CD4-positive, alpha-beta T cell treated with Interferon gamma for 1 hour (primary cell): ENCODE results near the gene HMGN3.

Source experiments
- DNase-seq: peaks from one replicate; pipeline ENCODE4 v3.0.0-alpha.2; 2020

Gene HMGN3

DNA sequence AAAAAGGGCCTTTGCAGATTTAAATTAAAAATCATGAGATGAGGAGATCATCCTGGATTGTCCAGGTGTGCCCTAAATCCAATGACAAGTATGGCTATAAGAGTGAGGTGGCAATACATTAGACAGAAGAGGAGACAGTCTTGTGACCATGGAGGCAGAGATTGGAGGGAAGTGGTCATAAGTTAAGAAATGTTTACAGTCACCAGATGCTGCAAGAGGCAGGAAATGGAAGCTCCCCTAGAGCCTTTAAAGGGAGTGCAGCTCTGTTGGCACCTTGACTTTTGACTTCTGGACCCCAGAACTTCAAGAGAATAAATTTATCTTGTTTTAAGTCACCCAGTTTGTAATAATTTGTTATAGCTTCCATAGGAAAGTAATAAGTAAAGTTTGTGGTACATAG lies 61.1 kb downstream of the HMGN3 start:
- no peak for DNase-seq

- no peak for DNase-seq
These were observed 63.5 kb downstream of the HMGN3 start for GRCh38 chr6:79170959-79171358.

DNA sequence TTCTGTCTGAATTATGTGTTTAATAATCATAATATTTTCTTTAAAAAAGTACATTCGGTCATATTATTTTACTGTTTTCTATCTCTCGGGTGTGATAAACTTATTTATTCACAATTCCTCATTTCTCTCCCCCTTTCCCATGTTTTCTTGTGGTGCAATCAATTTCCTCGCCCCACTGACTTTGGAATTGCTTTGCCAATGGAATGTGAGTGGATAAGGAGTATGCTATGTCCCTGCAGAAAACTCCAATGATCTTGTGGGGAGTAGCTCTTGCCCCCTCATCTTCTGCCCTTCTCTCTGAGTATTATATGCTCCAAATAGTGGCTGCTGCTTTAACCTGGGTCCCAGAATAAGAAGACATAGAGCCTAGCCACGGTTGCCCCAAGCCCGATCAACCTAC lies 64.1 kb downstream of the HMGN3 start:
- no peak for DNase-seq

GRCh38 chr6:79168695-79168980 lies 65.8 kb downstream of the HMGN3 start:
- no peak for DNase-seq

DNA sequence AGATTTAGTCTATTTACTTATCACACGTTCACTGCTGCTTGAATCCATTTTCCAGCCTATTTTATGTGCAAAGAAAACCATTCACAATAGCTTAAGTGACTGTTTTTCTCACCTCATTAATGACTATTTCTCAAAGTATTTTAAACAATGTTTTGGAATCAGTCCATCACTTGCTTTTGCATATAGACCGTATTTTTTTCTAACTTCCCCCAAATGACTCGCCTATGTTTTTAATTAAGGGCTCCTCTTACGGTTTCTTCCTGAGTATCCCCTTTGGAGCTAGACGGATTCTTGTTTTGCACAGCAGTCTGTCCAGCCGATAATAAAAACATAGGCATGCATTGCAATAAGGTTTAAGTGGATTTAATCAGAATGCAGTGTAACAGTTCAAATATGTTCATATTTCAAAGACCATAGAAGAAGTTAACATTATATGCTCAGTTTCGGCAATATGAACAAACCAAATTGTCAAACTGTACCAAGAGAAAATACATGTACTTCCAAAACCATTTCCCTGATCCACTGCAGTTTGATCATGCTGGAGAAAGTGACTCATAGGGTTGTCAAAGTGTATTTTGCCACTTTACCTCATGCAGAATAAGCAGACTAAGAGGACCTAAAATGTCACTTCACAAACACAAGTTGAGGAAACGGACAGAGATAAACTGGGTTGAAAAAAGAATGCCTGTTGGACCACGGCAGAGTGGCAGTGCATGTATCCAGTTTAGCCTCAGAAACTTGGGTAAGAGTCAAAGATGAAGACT lies 66.4 kb downstream of the HMGN3 start:
- DNase-seq = no peak

DNA sequence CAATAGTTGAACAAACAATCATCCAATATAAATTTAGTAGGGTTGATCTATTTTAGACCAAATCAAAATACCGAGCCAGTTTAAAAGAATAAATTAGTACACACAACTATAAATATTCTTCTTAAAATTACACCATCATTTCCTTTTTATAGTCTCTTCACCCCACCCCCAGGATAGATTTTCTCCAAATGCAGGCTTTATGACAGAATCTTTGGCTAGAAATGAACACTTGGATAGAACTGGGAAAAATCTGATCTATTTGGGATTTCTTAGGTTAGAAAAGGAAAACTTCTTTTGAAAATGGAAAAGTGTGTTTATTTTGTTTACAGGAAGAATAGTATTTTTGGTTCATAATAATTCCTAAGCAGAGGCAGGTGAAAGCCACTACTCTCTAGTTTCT lies 74.6 kb downstream of the HMGN3 start:
- DNase-seq = no peak

DNA sequence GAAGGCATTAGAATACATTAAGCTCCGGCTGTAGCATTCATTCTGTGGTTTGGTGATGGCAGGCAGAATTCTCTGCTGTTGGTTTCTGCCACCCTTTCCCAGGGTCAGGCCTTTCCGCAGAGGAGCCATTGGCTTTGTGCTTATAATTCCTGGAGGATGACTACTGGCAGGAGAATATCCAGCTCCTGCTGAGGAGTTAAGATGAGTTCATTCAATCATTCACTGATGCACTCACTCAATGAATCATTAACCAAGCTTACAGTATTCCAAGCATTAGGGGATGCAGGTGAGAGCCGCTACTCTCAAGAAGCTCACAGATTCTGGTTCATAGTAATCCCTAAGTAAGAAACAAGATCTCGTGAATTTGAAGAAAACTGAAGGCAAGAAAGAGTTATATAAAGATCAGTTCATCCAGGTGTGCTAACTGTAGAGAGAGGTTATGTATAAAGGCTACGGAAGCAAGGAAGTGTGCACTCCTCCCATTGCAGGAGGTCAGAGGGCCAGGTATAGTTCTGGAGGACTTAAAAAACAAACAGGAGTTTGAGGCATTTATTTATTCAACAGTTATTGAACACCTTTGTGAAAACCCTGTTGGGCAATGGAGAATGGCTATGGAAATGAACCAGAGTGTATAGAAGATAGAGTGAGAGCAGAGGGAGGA lies 75.5 kb downstream of the HMGN3 start:
- DNase-seq = no peak

DNA sequence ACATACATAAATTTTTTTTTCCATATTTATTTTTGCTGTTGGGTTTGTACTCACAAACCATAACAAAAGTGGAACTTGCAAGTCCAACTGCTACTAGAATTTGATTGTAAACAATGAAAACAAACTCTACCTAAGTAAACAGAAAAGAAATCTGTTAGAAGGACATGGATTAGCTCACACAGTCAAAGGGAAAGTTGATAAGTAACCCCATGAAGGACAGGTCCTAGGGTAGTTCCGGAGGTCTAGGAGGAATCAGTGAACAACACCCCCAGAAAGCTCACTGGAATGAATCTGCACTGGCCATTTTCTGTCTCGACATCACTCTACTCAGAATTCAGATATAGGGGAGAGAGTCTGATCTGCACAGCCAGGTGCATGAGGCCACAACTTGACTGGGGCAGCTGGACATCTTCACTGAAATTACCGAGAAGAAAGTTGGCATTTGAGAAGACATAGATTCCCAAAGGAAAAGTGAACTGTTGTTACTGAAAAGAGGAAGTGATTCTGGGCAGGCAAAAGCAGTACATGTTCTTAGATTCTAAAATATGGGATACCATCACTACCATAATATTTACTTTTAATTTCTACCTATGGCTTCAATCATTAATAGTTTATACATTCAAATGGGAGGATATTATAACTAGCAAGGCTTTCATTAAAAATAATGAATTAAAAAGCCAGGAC lies 76.4 kb downstream of the HMGN3 start:
- DNase-seq = no peak

DNA sequence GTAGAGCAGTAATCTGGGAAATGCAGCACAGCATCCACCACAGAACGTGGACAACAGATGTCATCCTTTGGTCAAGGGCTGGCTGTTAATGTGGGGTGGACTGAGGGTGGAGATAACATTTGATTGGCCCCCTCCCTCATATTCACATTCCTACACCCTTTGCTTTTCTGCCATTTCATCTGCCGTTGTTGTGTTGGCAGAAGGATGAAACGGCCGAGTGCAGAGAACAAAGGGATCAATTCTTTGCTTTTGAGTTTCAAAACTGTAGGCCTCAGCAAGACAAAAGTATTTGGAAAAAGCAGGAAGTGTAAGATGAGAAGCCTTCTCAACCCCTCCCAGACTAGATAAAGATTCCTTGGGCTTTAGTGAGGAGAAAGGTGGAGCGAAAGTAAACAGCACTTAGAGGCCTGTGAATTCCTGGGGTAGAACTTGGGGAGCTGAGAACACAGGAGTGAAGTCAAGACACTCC lies 82.2 kb downstream of the HMGN3 start:
- DNase-seq = no peak
